H1 (cell line): ENCODE data around the gene UBALD1. TPM values are rescaled to one million over a fixed set of nuclear protein-coding genes. Genes with fewer than 3 reads are reported as not detected.

Source experiments
- ASH2L ChIP-seq: fragments of 200-600, 300-600 bp; sonication (generic); IDR thresholded peaks from one replicate; pipeline ENCODE4 v1.7.1; 2017; ENCODE audit warnings: low read length
- CTBP2 ChIP-seq: IDR thresholded peaks from 2 replicates; pipeline ENCODE4 v1.7.0; 2011; ENCODE audit warnings: borderline replicate concordance, mild to moderate bottlenecking, moderate library complexity, mixed read lengths, low read length; ENCODE audit not compliant: insufficient read depth, insufficient read length
- JUN ChIP-seq: IDR thresholded peaks from 2 replicates; pipeline ENCODE4 v1.6.1; 2011; ENCODE audit warnings: low read depth, mild to moderate bottlenecking, improper control_type of control experiment, low read length
- SIN3A ChIP-seq, 2 experiments: IDR thresholded peaks in 1 of 2; conservative IDR thresholded peaks in 1 of 2; 2 replicates each; pipeline ENCODE4 v1.6.1; 2011 to 2012; ENCODE audit warnings: low read length in 2 of 2, improper control_type of control experiment in 1 of 2, low read depth in 1 of 2, mild to moderate bottlenecking in 1 of 2
- TAF7 ChIP-seq: optimal IDR thresholded peaks from 2 replicates; pipeline ENCODE3; 2011; ENCODE audit warnings: low read depth, mild to moderate bottlenecking, inconsistent platforms, low read length, moderate library complexity, borderline replicate concordance
- TEAD4 ChIP-seq: IDR thresholded peaks from 2 replicates; pipeline ENCODE4 v1.6.1; 2012; ENCODE audit warnings: low read depth, low read length, inconsistent platforms, mixed read lengths
- polyA plus RNA-seq, 7 experiments: library from polyadenylated mRNA; depleted of rRNA in 3 of 7; stranded (reverse) in 5 of 7; unstranded in 2 of 7; fragments of >200 nt in 5 of 7; fragments of 200-250 nt in 2 of 7; gene quantifications; 1 replicate in 5 of 7; 2 replicates in 1 of 7; 4 replicates in 1 of 7; pipeline versions ENCODE4 v1.2.1 to v1.2.3, GENCODE V29; 2011 to 2013; ENCODE audit warnings: missing spikeins in 2 of 7, mixed read lengths in 2 of 7
- total RNA-seq: library from RNA; stranded (reverse); fragmentation: NEBNext Ultra II Directional; extraction: Animal tissue kit (Norgen Biotek cat#: 25700); gene quantifications from 2 replicates; pipeline ENCODE4 v1.2.1, GENCODE V29; 2021
- TF ChIP-seq, protein P1 (sequence below): IDR thresholded peaks from 2 replicates; pipeline ENCODE4 v1.6.1; 2012; ENCODE audit warnings: inconsistent platforms

Gene UBALD1
- total and polyA plus RNA-seq, 2 of the 8 experiments (the other 6 are each of a cell fraction or from before 2014, with no cell fraction given), result 28.6 to 62.0 TPM

DNA sequence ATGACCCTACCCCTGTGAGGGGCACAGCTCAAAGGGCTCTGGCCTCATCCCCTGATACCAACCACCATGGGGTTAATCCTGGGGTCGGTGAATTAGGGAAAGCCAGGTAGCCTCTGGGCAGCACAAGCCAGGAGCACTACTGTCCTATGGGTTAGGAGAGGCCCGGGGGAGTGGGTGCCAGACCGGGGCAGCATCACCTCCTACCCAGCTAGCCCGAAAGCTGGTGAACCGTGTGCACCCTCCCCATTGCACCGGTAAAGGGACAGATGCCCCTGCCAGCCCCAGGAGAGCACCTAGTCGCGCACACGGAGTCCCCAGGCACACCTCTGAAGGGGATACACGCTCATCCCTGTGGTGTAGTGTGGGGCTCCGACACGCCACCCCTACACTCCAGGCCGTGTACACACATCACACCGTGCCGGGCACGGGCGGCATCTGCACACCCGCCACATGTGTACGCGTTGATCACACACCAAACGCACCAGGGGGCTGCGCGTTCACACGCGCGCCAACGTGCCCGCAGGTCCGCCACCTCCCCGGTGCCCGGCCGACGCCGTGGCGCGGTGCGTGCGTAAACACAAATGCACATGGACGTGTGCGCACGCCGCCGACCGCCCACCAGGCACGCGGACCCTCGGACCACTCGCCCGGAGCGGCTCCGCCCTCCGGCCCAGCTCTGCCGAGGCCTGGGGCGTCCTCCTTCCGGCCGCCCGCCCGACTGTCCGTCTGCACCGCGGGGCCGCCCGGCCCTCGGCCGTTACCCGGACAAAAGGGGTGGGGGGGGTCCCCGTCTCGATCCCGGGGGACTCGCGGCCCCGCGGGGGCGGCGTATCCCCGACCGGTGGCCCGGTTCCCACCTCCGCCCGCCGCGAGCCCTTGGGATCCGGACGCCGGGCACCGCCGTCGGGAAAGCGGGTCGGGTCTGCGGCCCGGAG lies 785 bp downstream of the UBALD1 start (continued):
- TF ChIP-seq SIN3A (conservative IDR thresholded peaks at IDR 0.05 in 1 of 2, IDR thresholded peaks at IDR 0.05 in 1 of 2; ENCODE audit: low read depth in 1 of 2, low read length in 2 of 2), result peak in 1 of 2 experiments; percentile 55; a peak in 1 of 4 replicates
- no peak for TF ChIP-seq TEAD4
- peak; percentile 17 for TF ChIP-seq TAF7
- no peak for TF ChIP-seq CTBP2
- no peak for TF ChIP-seq JUN
- TF ChIP-seq, protein P1, sequence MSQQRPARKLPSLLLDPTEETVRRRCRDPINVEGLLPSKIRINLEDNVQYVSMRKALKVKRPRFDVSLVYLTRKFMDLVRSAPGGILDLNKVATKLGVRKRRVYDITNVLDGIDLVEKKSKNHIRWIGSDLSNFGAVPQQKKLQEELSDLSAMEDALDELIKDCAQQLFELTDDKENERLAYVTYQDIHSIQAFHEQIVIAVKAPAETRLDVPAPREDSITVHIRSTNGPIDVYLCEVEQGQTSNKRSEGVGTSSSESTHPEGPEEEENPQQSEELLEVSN, result peak; percentile 27; the same call in 1 of the 2 replicates
- TF ChIP-seq ASH2L, result peak; percentile 41
